HG03064 (cell line): ENCODE measurements around the gene CCZ1B.
"Not testable (repeated sequence)": the region's sequence is repeated elsewhere in the genome, so short reads cannot be mapped to it uniquely, and the experiment has no call there.

ENCODE experiments used
- ATAC-seq: cut with Tn5 transposase; IDR thresholded peaks from one replicate; pipeline ENCODE4 v1.9.1; 2021; ENCODE audit warnings: low read depth; ENCODE audit not compliant: unreplicated experiment

Gene CCZ1B

GRCh38 chr7:6826151-6826550, at the start of gene CCZ1B:
Gene CCZ1B (minus strand): TSS chr7:6826275. CDS start chr7:6826197, 78 bp downstream.
- peak; percentile 100 for ATAC-seq

DNA sequence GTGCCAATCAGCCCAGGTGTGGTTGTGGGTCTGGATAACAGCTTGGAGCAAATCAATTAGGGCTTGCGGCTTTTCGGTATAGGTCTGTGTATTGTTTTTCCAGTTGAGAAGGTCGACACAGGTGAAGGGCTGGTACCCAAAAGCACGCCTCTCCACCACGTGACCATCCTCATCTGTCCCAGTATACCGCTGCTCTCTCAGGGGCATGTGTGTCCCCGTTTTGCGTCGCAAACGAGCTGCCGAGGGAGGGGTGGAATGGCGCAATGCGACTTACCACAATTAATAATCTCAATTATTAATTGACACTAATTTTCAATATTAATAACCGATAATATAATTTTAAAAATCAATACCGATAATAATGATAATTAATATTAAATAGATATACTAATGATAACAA, 48.9 kb upstream of the CCZ1B start:
- not testable (repeated sequence) for ATAC-seq

DNA sequence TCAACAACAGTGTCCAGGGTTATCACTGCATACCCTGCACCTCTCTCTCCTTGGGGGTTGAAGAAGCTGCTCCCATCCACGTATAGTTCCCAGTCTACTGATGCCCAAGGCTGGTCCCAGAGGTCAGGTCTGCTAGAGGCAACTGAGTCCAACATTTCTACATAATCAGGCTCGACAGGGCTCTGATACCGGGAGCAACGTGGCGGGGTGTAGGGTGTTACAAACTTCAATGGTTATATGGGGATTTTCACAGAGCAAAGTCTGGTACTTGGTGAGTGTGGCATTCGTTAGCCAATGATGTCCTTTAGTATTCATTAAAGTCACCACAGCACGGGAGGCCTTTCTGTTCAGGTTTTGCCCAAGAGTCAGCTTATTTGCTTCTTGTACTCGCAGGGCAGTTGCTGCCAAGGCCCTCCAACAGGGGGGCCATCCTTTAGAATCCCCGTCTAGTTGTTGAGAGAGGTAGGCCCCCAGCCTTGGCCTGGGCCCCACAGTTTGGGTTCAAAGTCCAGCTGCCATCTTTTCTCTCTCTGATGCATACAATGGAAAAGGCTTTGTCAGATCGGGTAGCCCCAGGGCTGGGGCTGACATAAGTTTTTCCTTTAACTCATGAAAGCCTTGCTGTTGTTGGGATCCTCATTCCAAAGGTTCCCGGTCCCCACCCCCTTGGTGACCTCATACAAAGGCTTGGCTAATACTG, 46.3 kb upstream of the CCZ1B start:
- not testable (repeated sequence) for ATAC-seq

- ATAC-seq, result not testable (repeated sequence)
These were observed 45.5 kb upstream of the CCZ1B start for GRCh38 chr7:6871421-6872144.

DNA sequence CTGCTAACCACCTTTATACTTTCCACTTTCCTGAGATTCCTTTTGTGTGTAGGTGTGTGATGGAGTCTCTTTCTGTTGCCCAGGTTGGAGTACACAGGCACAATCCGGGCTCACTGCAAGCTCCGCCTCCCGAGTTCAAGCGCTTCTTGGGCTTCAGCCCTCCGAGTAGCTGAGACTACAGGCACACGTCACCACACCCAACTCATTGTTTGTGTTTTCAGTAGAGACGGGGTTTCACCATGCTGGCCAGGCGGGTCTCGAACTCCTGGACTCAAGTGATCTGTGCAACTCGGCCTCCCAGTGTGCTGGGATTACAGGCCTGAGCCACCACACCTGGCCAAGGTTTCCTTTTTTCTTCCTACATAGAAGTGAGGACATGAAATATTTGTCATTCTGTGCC, 38.7 kb upstream of the CCZ1B start:
- not testable (repeated sequence) for ATAC-seq

DNA sequence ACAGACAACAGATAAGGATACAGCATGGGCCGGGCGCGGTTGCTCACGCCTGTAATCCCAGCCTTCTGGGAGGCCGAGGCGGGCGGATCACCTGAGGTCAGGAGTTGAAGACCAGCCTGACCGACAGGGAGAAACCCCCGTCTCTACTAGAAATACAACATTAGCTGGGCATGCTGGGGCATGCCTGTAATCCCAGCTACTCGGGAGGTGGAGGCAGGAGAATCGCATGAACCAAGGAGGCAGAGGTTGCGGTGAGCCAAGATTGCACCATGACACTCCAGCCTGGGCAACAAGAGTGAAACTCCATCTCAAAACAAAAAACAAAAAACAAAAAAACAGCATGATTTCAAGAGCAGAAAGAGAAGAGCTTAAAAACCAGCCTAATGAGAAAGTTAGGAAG, 38.1 kb upstream of the CCZ1B start:
- ATAC-seq, result not testable (repeated sequence)

GRCh38 chr7:6862876-6863275, 36.8 kb upstream of the CCZ1B start:
- not testable (repeated sequence) for ATAC-seq

- not testable (repeated sequence) for ATAC-seq
These were observed 31.7 kb upstream of the CCZ1B start for GRCh38 chr7:6857721-6858314.

GRCh38 chr7:6855563-6856131, 29.6 kb upstream of the CCZ1B start:
- ATAC-seq, result not testable (repeated sequence)

DNA sequence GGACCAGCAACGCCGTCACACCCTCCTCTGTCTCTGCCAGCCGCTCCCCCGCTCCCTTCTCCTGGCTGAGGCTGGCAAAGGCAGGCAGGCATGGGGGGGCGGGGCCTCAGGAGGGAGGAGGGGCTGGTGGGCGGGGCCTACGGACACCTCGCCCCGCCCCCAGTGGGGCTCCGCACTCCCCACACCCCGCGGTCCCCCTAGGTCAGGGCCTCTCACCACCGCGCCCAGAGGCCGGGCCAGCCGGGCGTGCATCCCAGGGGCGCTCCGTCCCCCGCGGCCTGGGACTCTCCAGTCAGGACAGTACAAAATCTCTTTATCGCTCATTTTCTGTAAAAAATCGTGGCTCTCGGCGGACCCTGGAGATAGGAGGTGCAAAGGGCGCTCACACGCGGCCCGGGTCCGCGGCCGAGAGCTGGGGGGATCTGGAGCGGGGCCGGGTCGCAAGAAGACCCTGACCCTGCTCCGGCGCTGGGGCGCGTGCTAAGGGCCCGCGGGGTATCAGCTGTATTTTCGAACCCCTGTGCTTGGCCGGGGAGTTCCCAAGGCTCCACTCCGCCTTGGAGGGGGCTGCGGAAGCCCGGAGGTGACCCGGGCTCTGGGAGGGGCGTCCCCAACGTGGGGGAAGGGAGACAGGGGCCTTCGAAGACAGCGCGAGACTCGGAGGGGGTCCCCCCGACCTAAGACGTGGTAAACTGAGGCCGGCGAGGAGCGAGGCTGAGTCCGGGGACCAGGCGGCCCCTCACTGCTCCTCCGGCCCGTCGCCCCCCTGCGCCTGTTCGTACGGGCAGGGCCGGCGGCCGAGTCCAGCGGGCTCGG, 28.9 kb upstream of the CCZ1B start:
- ATAC-seq, result not testable (repeated sequence)

DNA sequence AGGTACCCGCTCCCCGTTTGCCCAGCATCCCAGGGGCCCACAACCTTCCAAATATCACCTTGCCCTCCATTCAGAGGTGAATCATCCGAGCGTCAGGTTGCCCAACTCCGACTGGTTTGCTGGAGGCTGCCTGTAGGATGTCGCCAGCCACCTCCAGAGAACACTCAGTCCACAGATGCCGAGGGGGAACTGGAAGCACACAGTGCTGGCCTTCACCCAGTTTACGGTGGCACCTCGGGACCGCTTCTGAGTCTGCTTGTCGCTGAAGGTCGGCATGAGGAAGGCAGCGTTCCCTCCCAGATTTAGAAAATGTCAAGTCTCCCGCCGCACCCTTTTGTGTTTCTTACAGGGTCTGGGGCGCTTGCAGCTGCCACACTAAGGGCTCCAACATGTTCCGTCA, 27.6 kb upstream of the CCZ1B start:
- ATAC-seq, result not testable (repeated sequence)

DNA sequence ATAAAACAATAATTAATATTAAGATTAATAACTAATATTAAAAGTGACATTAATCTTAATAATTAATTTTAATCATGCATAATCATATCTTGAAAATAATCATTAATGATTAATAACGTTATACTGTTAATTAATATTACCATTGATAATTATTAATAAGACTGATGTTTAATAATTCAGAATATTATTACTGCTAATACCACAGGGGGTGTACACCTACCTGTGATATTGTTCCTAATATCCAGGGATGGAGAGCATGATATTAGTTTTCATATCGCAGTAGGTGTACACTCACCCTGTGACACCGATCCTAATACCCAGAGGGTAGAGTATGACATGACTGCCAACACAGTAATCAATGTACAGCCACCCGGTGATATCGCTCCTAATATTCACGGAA, 23.1 kb upstream of the CCZ1B start:
- not testable (repeated sequence) for ATAC-seq

DNA sequence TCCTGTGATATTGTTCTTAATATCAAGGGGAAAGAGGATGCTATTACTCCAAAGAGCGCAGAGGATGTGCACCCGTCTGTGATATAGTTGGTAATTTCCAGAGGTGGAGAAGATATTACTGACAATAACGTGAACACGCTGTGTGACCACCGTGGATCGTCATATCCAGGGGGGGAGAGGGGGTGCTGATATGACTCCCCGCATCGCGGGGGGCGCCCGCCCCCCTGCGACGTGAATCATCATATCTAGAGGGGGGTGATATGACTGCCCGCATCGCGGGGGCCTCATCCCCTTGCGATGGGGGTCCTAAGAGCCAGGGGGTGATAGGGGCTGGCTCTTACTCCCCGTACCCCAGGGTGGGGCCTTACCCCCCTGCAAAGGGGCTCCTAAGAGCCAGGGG, 21.7 kb upstream of the CCZ1B start:
- not testable (repeated sequence) for ATAC-seq

DNA sequence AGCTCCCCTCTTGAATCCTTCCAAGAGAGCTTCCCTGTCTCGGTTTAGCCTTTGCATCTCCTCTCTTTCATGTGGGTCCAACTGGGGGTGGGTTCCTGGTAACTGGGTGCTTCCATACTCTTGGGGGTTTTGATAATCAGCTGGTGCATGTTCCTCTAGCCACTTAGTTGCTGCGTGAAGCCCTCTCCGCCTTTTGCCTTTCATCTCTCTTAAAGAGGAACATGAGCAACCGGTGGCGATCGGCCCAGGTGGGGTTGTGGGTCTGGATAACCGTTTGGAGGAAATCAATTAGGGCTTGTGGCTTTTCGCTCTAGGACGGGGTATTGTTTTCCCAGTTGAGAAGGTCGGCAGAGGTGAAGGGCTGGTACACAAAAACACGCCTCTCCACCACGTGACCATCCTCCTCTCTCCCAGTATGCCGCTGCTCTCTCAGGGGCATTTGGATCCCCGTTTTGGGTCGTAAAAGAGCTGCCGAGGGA, 19.9 kb upstream of the CCZ1B start:
- not testable (repeated sequence) for ATAC-seq

DNA sequence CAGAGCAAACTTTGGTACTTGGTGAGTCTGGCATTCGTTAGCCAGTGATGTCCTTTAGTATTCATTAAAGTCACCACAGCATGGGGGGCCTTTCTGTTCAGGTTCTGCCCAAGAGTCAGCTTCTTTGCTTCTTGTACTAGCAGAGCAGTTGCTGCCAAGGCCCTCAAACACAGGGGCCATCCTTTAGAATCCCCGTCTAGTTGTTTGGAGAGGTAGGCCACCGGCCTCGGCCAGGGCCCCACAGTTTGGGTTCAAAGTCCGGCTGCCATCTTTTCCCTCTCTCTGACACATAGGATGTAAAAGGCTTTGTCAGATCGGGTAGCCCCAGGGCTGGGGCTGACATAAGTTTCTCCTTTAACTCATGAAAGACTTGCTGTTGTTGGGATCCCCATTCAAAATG, 17.6 kb upstream of the CCZ1B start:
- not testable (repeated sequence) for ATAC-seq

DNA sequence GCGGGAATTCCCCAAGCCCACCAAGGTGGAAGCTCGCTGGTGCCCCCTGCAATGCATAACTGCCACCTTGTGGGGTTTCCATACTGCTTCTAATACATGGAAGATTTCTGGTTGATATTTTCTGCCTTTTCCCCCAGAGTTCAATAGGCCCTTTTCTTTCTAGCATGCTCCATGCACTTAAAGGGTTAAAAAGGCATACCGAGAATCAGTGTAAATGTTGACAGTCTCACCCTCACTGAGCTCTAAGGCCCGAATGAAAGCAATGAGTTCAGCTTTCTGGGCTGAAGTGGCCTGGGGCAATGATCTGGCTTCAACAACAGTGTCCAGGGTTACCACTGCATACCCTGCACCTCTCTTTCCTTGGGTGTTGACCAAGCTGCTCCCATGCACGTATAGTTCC, 17.0 kb upstream of the CCZ1B start:
- ATAC-seq, result not testable (repeated sequence)

DNA sequence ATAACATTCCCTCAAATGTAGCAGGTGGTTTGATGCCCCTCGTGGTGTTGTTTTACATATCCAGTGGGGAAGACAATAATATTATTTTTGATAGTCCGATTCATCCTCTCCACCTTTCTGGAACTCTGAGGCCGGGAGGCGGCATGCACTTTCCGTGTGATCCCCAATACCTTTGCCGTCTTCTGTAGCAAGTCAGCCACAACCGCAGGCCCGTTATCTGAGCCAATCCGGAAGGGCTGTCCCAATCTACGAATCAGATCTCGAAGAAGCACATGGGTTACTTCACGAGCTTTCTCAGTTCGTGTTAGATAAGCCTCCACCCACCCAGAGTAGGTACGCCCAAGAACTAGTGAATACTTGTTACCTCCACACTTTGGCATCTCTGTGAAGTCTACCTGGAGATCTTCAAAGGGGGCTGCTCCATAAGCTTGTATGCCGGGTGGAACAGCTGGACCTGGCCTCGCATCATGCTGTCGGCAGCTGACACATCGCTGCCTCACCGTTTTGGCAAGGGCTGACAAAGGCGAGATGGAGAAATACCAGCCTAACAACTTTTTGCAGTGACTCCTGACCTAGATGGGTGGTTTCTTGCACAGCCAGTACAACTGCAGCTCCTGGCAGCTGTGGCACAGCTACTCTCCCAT, 16.3 kb upstream of the CCZ1B start:
- ATAC-seq, result not testable (repeated sequence)

DNA sequence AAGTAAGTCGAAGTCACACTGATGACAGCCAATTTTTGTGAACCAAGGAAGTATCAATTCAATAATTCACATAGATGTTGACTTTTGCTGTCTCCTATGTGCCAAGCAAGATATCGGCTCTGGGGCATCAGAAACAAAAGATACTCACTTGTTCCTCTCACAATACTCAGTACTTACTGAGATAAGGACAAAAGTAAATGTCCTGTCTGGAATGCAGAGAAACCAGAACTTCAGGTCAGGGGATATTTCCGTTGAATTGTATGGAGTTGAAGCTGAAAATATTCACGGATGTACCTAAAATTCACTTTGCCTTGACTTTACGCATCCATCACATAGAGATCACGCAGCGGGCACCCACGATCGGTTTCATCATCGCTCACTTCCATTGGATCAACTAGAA, 11.0 kb upstream of the CCZ1B start:
- ATAC-seq, result not testable (repeated sequence)

GRCh38 chr7:6835521-6835920, 9.4 kb upstream of the CCZ1B start:
- ATAC-seq, result not testable (repeated sequence)

DNA sequence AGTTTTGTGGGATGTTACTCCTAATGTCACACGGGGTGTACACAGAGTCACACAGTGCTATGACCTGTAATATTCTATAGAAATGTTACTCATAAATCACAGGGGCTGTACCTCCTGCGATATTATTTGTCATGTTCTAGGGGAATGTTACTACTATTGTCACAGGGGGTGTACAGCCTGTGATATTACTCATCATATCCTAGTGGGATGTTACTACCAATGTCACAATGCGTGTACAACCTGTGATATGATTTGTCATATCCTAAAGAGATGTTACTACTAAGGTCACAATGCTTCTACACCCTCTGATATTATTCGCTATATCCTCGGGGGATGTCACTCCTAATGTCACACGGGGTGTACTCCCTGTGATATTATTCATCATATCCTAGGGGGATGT, 7.6 kb upstream of the CCZ1B start:
- no peak for ATAC-seq
